ENCODE results near the gene RXRA.

DNA sequence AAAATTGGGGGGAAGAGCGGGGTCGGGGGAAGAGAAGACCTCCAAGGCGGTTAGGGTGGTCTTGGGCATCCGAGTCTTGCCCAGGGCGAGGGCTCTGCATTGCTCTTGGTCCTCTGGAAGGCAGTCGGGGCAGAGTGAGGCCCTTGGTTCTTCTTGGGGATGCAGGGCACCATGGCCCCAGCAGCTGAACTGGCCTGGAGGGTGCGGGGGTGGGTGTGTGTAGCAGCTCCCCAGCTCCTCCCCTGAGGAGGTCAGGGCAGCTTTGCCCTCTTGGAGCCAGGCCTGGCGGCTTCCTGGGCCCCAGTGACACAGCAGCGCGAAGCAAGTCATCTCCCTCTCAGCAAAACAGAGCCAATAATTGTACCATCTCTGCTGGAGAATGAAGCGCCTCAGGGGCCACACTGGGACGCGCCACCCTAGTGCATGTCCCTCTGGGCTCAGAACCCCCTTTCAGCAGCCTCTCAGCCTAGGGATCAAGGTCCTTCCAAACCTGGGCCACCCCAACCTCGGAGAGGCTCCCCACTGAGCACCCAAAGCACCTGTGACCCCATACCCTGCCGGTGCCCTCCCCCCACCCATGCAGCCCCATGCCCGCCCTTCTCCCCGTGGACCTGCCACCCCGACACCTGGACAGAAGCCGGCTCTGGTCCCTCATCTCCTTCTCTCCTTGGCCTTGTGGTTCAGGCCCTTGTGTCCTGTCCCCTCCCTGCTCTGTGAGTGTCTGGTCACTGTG is 10.4 kb upstream of the RXRA start:
- TF ChIP-seq CTCF (IDR thresholded peaks at IDR 0.05): no peak
- TF ChIP-seq POLR2AphosphoS5 (IDR thresholded peaks at IDR 0.05; ENCODE audit: low read depth, low read length): no peak
- TF ChIP-seq SIN3A (IDR thresholded peaks at IDR 0.05; ENCODE audit: borderline replicate concordance, insufficient read depth, low read depth, low read length): no peak

Measured in Panc1 (cell line).